Peyer's patch (tissue), 4 donors: Measurements from ENCODE around the gene SH2B3. TPM values are rescaled to one million over a fixed set of nuclear protein-coding genes. Genes with fewer than 3 reads are reported as not detected.

Experiments
- DNase-seq, 3 donors: peaks; one replicate each; pipeline ENCODE4 v3.0.0-alpha.2; 2017 to 2019
- H3K27ac ChIP-seq, 4 donors: fragments of 200-600 bp; sonication (generic); one replicate each; pipeline ENCODE4 v1.5.1; 2016 to 2019
- H3K27me3 ChIP-seq, 2 donors: fragments of 200-600 bp; sonication (generic); one replicate each; pipeline ENCODE4 v1.5.1; 2019
- H3K36me3 ChIP-seq, 3 donors: fragments of 200-600 bp; sonication (generic); one replicate each; pipeline ENCODE4 v1.5.1; 2016 to 2019
- H3K4me1 ChIP-seq, 4 donors: fragments of 200-600 bp; sonication (generic); one replicate each; pipeline ENCODE4 v1.5.1; 2016 to 2019
- H3K4me3 ChIP-seq, 4 donors: fragments of 200-600 bp; sonication (generic); 1 replicate in 3 of 4; 2 replicates in 1 of 4; pipeline ENCODE4 v1.5.1; 2016 to 2019; ENCODE audit warnings: mild to moderate bottlenecking in 1 of 4
- H3K9me3 ChIP-seq, 4 donors: fragments of 200-600 bp; sonication (generic); one replicate each; pipeline ENCODE4 v1.5.1; 2016 to 2019; ENCODE audit warnings: mild to moderate bottlenecking in 1 of 4
- POLR2A ChIP-seq, 2 donors: fragments of 450-650 bp; IDR thresholded peaks; one replicate each; pipeline ENCODE4 v1.5.1; 2017; ENCODE audit warnings: antibody characterized with exemption in 2 of 2, mild to moderate bottlenecking in 2 of 2, moderate library complexity in 2 of 2
- total RNA-seq, 4 donors: library from RNA; depleted of rRNA; stranded (reverse); fragments of >200 nt; gene quantifications; one replicate each; pipeline ENCODE4 v1.1.0, GENCODE V29; 2016
- TF ChIP-seq, protein P1 (sequence below), 6 experiments: fragments of 450-650 bp in 4 of 6; fragments of 200-600 bp in 2 of 6; sonication (generic) in 1 of 6; IDR thresholded peaks; one replicate each; pipeline ENCODE4 v1.5.1; 2017 to 2019; ENCODE audit warnings: antibody characterized with exemption in 6 of 6, mild to moderate bottlenecking in 3 of 6, moderate library complexity in 1 of 6

SH2B3 gene
- total RNA-seq, 4 donors from 2014 or later, result 4.4 to 37.1 (median 8.4) TPM

DNA sequence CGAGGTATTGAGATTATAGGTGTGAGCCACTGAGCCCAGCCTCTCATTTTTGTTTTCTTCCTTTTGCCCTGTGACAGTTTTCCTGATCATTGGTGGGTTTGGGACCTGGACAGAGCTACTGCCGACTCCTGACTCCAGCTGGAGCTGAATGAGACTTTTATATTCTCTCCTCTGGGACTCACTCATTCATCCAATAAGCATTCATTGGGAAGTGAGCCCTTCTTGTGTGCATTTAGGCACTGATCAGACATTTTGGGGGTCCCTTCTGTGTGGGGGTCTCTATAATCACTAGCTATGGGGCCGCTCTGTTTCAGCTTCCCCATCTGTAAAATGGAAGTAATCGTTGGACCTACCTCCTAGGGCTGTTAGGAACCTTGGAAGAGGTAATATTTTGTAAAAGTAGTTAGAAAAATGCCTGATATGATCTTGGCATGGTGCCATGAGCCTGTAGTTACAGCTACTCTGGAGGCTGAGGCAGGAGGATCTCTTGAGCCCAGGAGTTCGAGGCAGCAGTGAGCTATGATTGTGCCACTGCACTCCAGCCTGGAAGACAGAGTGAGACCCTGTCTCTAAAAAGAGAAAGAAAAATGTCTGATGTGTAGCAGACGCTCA, 7.2 kb downstream of the SH2B3 start:
- no peak overlapping the region for H3K4me3 ChIP-seq
- TF ChIP-seq, protein P1, sequence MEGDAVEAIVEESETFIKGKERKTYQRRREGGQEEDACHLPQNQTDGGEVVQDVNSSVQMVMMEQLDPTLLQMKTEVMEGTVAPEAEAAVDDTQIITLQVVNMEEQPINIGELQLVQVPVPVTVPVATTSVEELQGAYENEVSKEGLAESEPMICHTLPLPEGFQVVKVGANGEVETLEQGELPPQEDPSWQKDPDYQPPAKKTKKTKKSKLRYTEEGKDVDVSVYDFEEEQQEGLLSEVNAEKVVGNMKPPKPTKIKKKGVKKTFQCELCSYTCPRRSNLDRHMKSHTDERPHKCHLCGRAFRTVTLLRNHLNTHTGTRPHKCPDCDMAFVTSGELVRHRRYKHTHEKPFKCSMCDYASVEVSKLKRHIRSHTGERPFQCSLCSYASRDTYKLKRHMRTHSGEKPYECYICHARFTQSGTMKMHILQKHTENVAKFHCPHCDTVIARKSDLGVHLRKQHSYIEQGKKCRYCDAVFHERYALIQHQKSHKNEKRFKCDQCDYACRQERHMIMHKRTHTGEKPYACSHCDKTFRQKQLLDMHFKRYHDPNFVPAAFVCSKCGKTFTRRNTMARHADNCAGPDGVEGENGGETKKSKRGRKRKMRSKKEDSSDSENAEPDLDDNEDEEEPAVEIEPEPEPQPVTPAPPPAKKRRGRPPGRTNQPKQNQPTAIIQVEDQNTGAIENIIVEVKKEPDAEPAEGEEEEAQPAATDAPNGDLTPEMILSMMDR (IDR thresholded peaks at IDR 0.05), result no peak
- no peak for TF ChIP-seq POLR2A (IDR thresholded peaks at IDR 0.05)
- H3K27me3 ChIP-seq, result no peaks in the 10 kb centered on the region
- peaks cover 0 to under 1% (median 0%) of the 10 kb centered on the region in 3 donors for H3K36me3 ChIP-seq
- no peaks in the 10 kb centered on the region for H3K9me3 ChIP-seq
- peaks cover 0 to 63% (median 43%) of the 10 kb centered on the region in 4 donors for H3K4me1 ChIP-seq
- H3K27ac ChIP-seq, result peak overlapping the region in 3 of 4 donors; percentile 63 to 93 (median 65)
- DNase-seq, result no peak

DNA sequence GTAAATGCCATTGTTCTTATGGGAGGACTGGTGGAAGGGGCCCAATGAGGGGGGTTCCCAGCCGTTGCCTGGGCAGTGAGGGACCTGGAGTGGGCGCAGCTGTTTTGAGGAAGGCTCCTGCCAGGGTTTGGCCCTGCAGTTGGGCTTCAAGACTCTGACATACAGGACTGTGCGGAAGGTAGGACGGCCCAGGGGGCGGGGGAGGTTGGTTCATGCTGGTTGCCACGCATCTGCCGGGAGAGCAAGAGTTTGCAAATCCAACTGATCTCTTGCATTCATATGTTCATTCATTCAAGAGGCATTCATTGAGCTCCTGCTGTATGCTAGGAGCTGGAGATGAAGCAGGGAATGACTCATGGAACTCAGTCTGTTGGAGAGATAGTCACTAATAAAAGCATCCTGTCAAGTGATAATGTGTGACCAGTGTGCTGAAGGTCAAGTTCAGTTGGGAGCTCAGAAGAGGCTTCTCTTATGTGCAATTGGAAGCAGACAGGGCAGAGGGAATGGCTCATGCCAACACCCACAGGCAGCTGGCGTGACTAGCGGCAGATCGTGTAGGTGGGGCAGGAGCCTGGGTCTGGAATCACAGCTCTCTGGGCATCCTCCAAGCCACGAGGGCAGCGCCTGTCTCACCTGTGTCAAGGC, 7.8 kb downstream of the SH2B3 start:
- peak in 2 of 3 donors; percentile 71 to 77 for DNase-seq
- TF ChIP-seq POLR2A (IDR thresholded peaks at IDR 0.05), result no peak
- TF ChIP-seq, protein P1 (IDR thresholded peaks at IDR 0.05), result no peak
- H3K27ac ChIP-seq, result peak overlapping the region in 1 of 4 donors; percentile 1

DNA sequence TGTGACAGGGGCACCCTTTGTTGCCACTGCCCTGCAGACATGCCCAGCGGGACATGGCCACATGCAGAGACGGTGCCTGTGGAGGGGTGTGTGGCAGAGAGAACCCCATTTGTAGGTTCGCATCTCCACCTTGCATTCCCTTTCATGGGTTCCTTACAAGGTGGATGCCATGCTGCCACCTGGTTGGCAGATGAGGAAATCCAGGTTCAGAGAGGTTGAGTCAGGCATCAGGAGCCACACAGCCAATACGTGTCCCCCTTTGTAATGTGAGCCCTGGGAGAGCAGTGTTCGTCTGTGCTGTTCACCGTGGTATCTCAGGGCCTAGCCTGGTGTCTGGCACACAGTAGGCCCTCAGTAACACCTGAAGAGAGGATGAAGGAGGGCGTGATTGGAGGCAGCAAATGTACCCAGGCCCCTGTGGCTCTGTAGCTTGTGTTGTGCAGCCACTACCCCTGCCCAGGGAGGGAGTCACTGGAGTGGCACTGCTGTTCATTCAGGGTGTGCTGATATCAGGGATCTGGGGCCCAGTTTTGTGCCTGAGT, 9.1 kb downstream of the SH2B3 start:
- Histone ChIP-seq H3K4me3 (no peak overlapping the region), H3K9me3 (no peaks in the 10 kb centered on the region), H3K27ac (no peak overlapping the region), H3K27me3 (no peaks in the 10 kb centered on the region), H3K36me3 (peaks cover 0 to 14% (median 0%) of the 10 kb centered on the region in 3 donors), H3K4me1 (peaks cover 0 to 44% (median 29%) of the 10 kb centered on the region in 4 donors)
- DNase-seq, result no peak
- TF ChIP-seq, protein P1 (IDR thresholded peaks at IDR 0.05), result no peak
- TF ChIP-seq POLR2A (IDR thresholded peaks at IDR 0.05), result no peak

More for the DNA sequence above, 7.8 kb downstream of the SH2B3 start:
- H3K4me1 ChIP-seq, result peaks cover 0 to 56% (median 40%) of the 10 kb centered on the region in 4 donors
- H3K27me3 ChIP-seq, result no peaks in the 10 kb centered on the region
- H3K4me3 ChIP-seq, result no peak overlapping the region
- peaks cover 0 to 6% (median 0%) of the 10 kb centered on the region in 3 donors for H3K36me3 ChIP-seq
- H3K9me3 ChIP-seq, result no peaks in the 10 kb centered on the region

DNA sequence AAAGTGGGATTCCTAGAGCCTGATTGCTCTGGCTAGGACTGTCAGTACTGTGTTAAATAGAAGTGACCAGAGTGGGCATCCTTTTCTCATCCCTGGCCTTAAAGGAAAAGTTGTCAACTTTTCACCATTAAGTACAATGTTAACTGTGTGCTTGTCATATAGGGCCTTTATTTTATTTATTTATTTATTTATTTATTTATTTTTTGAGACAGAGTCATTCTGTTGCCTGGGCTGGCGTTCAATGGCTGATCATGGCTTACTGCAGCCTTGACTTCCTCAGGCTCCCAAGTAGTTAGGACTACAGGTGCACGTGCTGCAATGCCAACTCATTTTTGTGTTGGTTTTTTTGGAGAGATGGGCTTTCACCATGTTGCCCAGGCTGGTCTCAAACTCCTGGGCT, 11.6 kb downstream of the SH2B3 start:
- H3K27me3 ChIP-seq, result no peaks in the 10 kb centered on the region
- peaks cover 0 to 22% (median 6%) of the 10 kb centered on the region in 4 donors for H3K4me1 ChIP-seq
- H3K27ac ChIP-seq, result no peak overlapping the region
- TF ChIP-seq POLR2A (IDR thresholded peaks at IDR 0.05), result no peak
- TF ChIP-seq, protein P1 (IDR thresholded peaks at IDR 0.05), result no peak
- no peak overlapping the region for H3K4me3 ChIP-seq
- no peaks in the 10 kb centered on the region for H3K9me3 ChIP-seq
- DNase-seq, result no peak
- peaks cover 0 to 23% (median 0%) of the 10 kb centered on the region in 3 donors for H3K36me3 ChIP-seq

DNA sequence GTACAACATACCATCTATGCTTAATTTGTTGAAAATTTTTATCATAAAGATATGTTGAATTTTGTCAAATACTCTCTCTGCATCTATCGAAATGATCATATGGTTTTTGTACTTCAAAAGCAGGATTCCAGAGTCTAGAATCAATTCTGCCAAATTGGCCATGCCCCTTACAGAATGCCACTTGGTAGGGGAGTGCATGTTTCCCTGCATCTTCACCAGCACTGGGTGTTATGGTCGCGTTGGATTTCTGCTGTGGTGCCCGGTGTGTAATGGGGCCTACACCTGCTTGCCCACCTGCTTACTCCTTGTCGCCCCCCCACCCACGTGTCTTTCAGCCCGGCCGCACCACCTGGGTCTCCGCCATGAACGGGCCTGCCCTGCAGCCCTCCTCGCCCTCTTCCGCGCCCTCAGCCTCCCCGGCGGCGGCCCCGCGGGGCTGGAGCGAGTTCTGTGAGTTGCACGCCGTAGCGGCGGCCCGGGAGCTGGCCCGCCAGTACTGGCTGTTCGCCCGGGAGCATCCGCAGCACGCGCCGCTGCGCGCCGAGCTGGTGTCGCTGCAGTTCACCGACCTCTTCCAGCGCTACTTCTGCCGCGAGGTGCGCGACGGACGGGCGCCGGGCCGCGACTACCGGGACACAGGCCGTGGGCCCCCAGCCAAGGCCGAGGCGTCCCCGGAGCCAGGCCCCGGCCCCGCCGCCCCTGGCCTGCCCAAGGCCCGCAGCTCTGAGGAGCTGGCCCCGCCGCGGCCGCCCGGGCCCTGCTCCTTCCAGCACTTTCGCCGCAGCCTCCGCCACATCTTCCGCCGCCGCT, 12.3 kb downstream of the SH2B3 start:
- no peak overlapping the region for H3K4me3 ChIP-seq
- TF ChIP-seq POLR2A (IDR thresholded peaks at IDR 0.05), result no peak
- TF ChIP-seq, protein P1 (IDR thresholded peaks at IDR 0.05), result no peak
- H3K27ac ChIP-seq, result no peak overlapping the region
- DNase-seq, result no peak
- no peaks in the 10 kb centered on the region for H3K9me3 ChIP-seq
- H3K36me3 ChIP-seq, result peaks cover 0 to 23% (median 0%) of the 10 kb centered on the region in 3 donors
- no peaks in the 10 kb centered on the region for H3K27me3 ChIP-seq
- peaks cover 0 to 15% (median 3%) of the 10 kb centered on the region in 4 donors for H3K4me1 ChIP-seq
